ENCODE results near the gene PCED1B. TPM values are rescaled to one million over a fixed set of nuclear protein-coding genes. Genes with fewer than 3 reads are reported as not detected.
"Not testable (repeated sequence)": the region's sequence is repeated elsewhere in the genome, so short reads cannot be mapped to it uniquely, and the experiment has no call there.

Gene PCED1B
- total and polyA plus RNA-seq, 2 experiments from 2014 or later, result 0.45 to 0.80 TPM

DNA sequence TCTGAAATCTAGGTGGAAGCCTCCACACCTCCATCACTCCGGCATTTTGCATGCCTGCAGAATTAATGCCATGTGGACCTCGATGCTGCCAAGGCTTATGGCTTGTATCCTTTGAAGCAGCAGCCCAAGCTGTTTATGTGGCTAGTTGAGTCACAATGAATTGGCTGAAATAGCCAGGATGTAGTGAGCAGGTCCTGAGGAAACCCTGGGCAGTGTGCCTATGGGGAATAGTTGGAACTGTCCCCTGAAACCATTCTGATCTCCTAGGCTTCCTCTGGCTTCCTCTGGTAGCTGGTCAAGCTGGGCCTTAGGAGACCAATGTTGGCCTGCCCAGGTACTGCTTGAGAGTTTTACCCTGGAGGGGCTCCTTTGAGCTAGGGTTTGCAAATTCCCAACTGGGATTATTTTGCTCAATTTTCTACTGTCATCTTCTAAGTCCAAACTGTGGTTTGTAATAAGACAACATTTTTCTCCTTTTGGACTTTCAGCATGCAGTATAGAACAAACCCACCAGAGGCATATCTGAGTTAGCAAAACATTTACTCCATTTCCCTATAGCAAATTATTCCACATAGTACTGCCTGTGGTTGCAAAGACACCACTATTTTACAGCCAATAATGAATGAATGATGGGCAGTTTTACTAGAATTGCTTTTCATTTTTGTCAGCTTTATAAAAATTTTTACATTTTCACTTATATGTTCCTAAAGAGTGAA, 85.5 kb downstream of the PCED1B start:
- DNase-seq (ENCODE audit: low read depth in 1 of 2, low spot score in 1 of 2), result peak in 1 of 2 donors; percentile 37
- Histone ChIP-seq H3K4me3 (no peak overlapping the region), H3K27ac (no peak overlapping the region), H3K27me3 (no peaks in the 10 kb centered on the region), H3K9me3 (ENCODE audit: low read depth) (no peaks in the 10 kb centered on the region), H3K36me3 (no peaks in the 10 kb centered on the region), H3K4me1 (ENCODE audit: low read depth) (no peaks in the 10 kb centered on the region)
- TF ChIP-seq, protein P1, sequence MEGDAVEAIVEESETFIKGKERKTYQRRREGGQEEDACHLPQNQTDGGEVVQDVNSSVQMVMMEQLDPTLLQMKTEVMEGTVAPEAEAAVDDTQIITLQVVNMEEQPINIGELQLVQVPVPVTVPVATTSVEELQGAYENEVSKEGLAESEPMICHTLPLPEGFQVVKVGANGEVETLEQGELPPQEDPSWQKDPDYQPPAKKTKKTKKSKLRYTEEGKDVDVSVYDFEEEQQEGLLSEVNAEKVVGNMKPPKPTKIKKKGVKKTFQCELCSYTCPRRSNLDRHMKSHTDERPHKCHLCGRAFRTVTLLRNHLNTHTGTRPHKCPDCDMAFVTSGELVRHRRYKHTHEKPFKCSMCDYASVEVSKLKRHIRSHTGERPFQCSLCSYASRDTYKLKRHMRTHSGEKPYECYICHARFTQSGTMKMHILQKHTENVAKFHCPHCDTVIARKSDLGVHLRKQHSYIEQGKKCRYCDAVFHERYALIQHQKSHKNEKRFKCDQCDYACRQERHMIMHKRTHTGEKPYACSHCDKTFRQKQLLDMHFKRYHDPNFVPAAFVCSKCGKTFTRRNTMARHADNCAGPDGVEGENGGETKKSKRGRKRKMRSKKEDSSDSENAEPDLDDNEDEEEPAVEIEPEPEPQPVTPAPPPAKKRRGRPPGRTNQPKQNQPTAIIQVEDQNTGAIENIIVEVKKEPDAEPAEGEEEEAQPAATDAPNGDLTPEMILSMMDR (IDR thresholded peaks at IDR 0.05; ENCODE audit: low read depth, low read length), result peak; percentile 32

DNA sequence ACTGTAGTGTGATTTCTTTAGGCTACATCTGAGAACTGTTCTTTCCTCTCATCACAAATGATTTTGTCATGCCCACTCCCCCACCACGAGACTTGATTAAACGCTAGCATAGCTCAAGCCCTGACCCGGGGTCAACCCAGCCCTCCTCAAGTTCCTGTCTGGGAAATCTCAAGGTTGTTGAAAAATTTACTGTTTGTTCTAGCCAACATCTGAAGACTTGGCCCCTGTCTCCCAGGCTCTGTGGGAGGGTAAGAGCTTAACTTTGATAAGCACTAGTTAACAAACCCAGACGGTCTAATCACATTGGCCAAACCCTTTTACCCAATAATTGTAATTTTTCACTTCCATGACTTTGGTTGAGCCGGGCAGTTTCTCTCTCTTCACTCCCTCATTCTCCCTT, 86.5 kb downstream of the PCED1B start:
- TF ChIP-seq, protein P1 (IDR thresholded peaks at IDR 0.05; ENCODE audit: low read depth, low read length), result no peak
- peak in 1 of 2 donors; percentile 87 for DNase-seq (ENCODE audit: low read depth in 1 of 2, low spot score in 1 of 2)
- Histone ChIP-seq H3K27ac (no peak overlapping the region), H3K36me3 (no peaks in the 10 kb centered on the region), H3K4me1 (ENCODE audit: low read depth) (no peaks in the 10 kb centered on the region), H3K4me3 (no peak overlapping the region), H3K27me3 (no peaks in the 10 kb centered on the region), H3K9me3 (ENCODE audit: low read depth) (no peaks in the 10 kb centered on the region)

DNA sequence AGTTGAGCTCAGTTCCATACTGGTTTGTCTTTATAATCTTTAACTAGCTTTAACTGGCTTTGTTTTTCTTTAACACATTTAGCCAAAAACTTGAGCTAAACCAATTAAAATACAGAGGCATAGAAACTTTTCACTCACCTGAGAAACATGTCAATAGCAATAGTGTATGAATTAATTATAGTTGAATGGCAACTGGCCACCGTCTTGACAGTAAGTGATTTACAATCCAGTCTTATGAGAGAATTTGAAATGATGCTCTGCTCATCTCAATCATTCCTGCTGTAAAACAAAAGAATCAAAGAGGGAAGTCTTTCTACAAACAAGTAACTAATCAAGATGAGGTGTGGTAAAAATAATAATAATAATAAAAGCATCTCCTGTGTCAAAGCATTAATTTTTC, 86.9 kb downstream of the PCED1B start:
- no peak overlapping the region for H3K27ac ChIP-seq

DNA sequence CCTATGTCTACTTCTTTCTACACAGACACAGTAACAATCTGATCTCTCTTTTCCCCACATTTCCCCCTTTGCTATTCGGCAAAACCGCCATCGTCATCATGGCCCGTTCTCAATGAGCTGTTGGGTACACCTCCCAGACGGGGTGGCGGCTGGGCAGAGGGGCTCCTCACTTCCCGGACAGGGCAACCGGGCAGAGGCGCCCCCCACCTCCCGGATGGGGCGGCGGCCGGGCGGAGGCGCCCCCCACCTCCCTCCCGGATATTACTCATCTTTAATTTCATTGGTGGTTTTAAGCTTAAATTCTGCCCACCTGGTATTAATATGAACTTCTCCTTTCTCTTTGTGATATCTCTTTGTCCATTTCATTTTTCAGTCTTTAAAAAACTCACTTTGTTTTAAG, 90.9 kb downstream of the PCED1B start:
- not testable (repeated sequence) for H3K9me3 ChIP-seq (ENCODE audit: low read depth); H3K27ac ChIP-seq; H3K36me3 ChIP-seq; DNase-seq (ENCODE audit: low read depth in 1 of 2, low spot score in 1 of 2); H3K4me1 ChIP-seq (ENCODE audit: low read depth); H3K27me3 ChIP-seq; H3K4me3 ChIP-seq

More for the DNA sequence above, 86.9 kb downstream of the PCED1B start:
- Histone ChIP-seq H3K27me3 (no peaks in the 10 kb centered on the region), H3K36me3 (no peaks in the 10 kb centered on the region), H3K4me3 (no peak overlapping the region), H3K9me3 (ENCODE audit: low read depth) (no peaks in the 10 kb centered on the region), H3K4me1 (ENCODE audit: low read depth) (no peaks in the 10 kb centered on the region)
- DNase-seq (ENCODE audit: low read depth in 1 of 2, low spot score in 1 of 2), result no peak
- TF ChIP-seq, protein P1 (IDR thresholded peaks at IDR 0.05; ENCODE audit: low read depth, low read length), result no peak

DNA sequence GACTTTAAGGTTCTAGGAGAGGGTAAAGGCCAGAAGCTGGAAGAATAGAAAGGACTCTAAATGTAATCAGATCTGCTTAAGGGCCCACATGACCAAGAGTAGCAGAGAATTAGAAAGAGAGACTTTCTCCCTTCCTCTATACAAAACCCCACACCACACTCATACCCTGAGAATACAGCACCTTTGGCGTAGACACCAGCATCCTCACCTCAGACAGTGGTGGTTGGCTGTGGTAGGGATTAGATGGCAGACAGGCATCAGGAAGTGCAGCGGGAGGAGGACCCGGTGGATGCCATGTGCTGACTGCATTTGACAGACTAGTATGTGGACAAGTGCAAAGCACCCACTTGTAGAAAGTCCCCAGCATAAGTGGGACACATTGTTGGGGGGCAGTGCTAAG, 98.6 kb downstream of the PCED1B start:
- H3K36me3 ChIP-seq, result no peaks in the 10 kb centered on the region
- no peak for DNase-seq (ENCODE audit: low read depth in 1 of 2, low spot score in 1 of 2)
- no peak overlapping the region for H3K27ac ChIP-seq
- H3K27me3 ChIP-seq, result no peaks in the 10 kb centered on the region
- no peaks in the 10 kb centered on the region for H3K9me3 ChIP-seq (ENCODE audit: low read depth)
- H3K4me1 ChIP-seq (ENCODE audit: low read depth), result no peaks in the 10 kb centered on the region
- H3K4me3 ChIP-seq, result no peak overlapping the region
- TF ChIP-seq, protein P1 (IDR thresholded peaks at IDR 0.05; ENCODE audit: low read depth, low read length), result no peak

DNA sequence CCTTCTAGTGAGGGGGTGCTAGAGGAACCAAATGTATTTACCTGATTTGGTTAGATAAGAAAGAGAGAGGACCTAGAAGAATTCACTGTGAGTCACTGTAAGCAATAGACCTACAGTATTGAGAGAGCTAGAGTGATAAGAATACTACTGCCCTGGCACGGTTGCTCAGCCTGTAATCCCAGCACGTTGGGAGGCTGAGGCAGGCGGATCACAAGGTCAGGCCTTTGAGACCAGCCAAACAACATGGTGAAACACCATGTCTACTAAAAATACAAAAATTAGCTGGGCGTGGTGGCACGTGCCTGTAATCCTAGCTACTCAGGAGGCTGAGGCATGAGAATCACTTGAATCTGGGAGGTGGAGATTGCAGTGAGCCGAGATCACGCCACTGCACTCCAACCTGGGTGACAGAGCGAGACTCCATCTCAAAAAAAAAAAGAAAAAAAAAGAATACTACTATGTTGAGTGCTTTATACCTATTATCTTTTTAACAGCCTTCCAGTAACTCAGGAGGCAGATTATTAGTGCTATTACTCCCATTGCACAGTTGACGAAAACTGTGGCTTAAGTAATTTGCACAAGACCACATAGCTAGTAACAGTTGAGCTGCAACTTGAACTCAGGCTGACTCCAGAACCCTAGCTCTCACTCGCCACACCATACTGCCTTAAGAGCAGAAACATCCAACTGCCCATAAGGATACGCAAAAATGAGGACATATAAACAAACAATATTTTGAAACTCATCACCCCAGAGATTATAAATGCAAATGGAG, 102.9 kb downstream of the PCED1B start:
- not testable (repeated sequence) for DNase-seq (ENCODE audit: low read depth in 1 of 2, low spot score in 1 of 2); H3K4me3 ChIP-seq; H3K27ac ChIP-seq; H3K36me3 ChIP-seq; H3K9me3 ChIP-seq (ENCODE audit: low read depth); H3K27me3 ChIP-seq; H3K4me1 ChIP-seq (ENCODE audit: low read depth)

Data from cardiac muscle cell (in vitro differentiated cells and primary cell).